GM12878 (cell line): ENCODE measurements around the gene PROB1. TPM values are rescaled to one million over a fixed set of nuclear protein-coding genes. Genes with fewer than 3 reads are reported as not detected.
A peak's percentile ranks its signal among the peaks of the same experiment; 100 is the strongest.

Experiments used
- DPF2 ChIP-seq: fragments of 450-650 bp; IDR thresholded peaks from 2 replicates; pipeline ENCODE4 v1.6.1; 2017; ENCODE audit warnings: mild to moderate bottlenecking
- EP300 ChIP-seq, 2 experiments: fragments of 150-350 bp in 1 of 2; IDR thresholded peaks; 2 replicates each; pipeline ENCODE4 v1.6.1; 2011 to 2012; ENCODE audit warnings: low read depth in 2 of 2, low read length in 2 of 2, borderline replicate concordance in 1 of 2, improper control_type of control experiment in 1 of 2, inconsistent platforms in 1 of 2; ENCODE audit not compliant: control insufficient read depth in 1 of 2
- FOS ChIP-seq: IDR thresholded peaks from 3 replicates; pipeline ENCODE4 v1.6.1; 2011; ENCODE audit warnings: borderline replicate concordance; ENCODE audit not compliant: insufficient read length; ENCODE audit errors: extremely low read depth
- FOXK2 ChIP-seq: fragments of 450-650 bp; IDR thresholded peaks from 2 replicates; pipeline ENCODE4 v1.6.1; 2017; ENCODE audit warnings: mild to moderate bottlenecking, moderate library complexity
- HDGF ChIP-seq: fragments of 450-650 bp; IDR thresholded peaks from 2 replicates; pipeline ENCODE4 v1.6.1; 2016; ENCODE audit warnings: antibody characterized with exemption
- IRF4 ChIP-seq: IDR thresholded peaks from 2 replicates; pipeline ENCODE4 v1.6.1; 2011; ENCODE audit warnings: low read depth, low read length
- JUND ChIP-seq: IDR thresholded peaks from 2 replicates; pipeline ENCODE4 v1.6.1; 2012; ENCODE audit warnings: low read depth, mild to moderate bottlenecking, low read length, improper control_type of control experiment, moderate library complexity
- NFXL1 ChIP-seq: fragments of 450-650 bp; IDR thresholded peaks from 2 replicates; pipeline ENCODE4 v1.6.1; 2017; ENCODE audit warnings: antibody characterized with exemption, mild to moderate bottlenecking, borderline replicate concordance
- NR2C2 ChIP-seq: IDR thresholded peaks from 2 replicates; pipeline ENCODE4 v1.6.1; 2011; ENCODE audit warnings: borderline replicate concordance, low read depth; ENCODE audit not compliant: control insufficient read depth, insufficient read length
- RAD21 ChIP-seq: IDR thresholded peaks from 2 replicates; pipeline ENCODE4 v1.6.1; 2011; ENCODE audit warnings: mild to moderate bottlenecking, low read depth, low read length, moderate library complexity; ENCODE audit not compliant: insufficient read depth
- RAD51 ChIP-seq: fragments of 450-650 bp; IDR thresholded peaks from 2 replicates; pipeline ENCODE4 v1.6.1; 2016; ENCODE audit warnings: moderate library complexity, mild to moderate bottlenecking, inconsistent platforms
- RUNX3 ChIP-seq: IDR thresholded peaks from 2 replicates; pipeline ENCODE4 v1.6.1; 2012; ENCODE audit warnings: low read length, inconsistent platforms
- SIX5 ChIP-seq: IDR thresholded peaks from 2 replicates; pipeline ENCODE4 v1.6.1; 2011; ENCODE audit warnings: mild to moderate bottlenecking, low read depth, low read length, moderate library complexity; ENCODE audit not compliant: severe bottlenecking
- ZNF217 ChIP-seq: fragments of 450-650 bp; IDR thresholded peaks from 2 replicates; pipeline ENCODE4 v1.6.1; 2017; ENCODE audit warnings: antibody characterized with exemption, mild to moderate bottlenecking
- polyA plus RNA-seq, 11 experiments: library from polyadenylated mRNA; depleted of rRNA in 4 of 11; unstranded in 6 of 11; stranded (reverse) in 5 of 11; fragments of >200 nt; fragmentation: Nextera tagmentation in 4 of 11; fragmentation: Illumina TruSeq in 1 of 11; extraction: Ambion mirVana in 4 of 11; extraction: Trizol in 1 of 11; gene quantifications; 1 replicate in 1 of 11; 2 replicates in 10 of 11; pipeline versions ENCODE4 v1.2.1 to v1.2.3, GENCODE V29; 2011 to 2016; ENCODE audit warnings: inconsistent platforms in 2 of 11, missing spikeins in 2 of 11, low read depth in 1 of 11
- total RNA-seq, 4 experiments: library from RNA; depleted of rRNA in 3 of 4; stranded (reverse); fragments of >200 nt in 3 of 4; fragmentation: Illumina TruSeq in 1 of 4; extraction: Trizol in 1 of 4; gene quantifications; 2 replicates each; pipeline versions ENCODE4 v1.2.1 to v1.2.3, GENCODE V29; 2013 to 2021
- TF ChIP-seq, protein P1 (sequence below): fragments of 450-650 bp; conservative IDR thresholded peaks from 2 replicates; pipeline ENCODE4 v1.6.1; 2017; ENCODE audit warnings: mild to moderate bottlenecking, moderate library complexity
- TF ChIP-seq, protein P2 (sequence below): IDR thresholded peaks from 2 replicates; pipeline ENCODE4 v1.6.1; 2012; ENCODE audit warnings: improper control_type of control experiment, low read depth, low read length; ENCODE audit not compliant: insufficient replicate concordance
- TF ChIP-seq, protein P3 (sequence below): fragments of 450-650 bp; IDR thresholded peaks from 2 replicates; pipeline ENCODE4 v1.6.1; 2017; ENCODE audit warnings: antibody characterized with exemption, mild to moderate bottlenecking, moderate library complexity
- TF ChIP-seq, protein P4 (sequence below): fragments of 450-650 bp; IDR thresholded peaks from 2 replicates; pipeline ENCODE4 v1.6.1; 2017; ENCODE audit warnings: low read depth, mild to moderate bottlenecking, moderate library complexity

PROB1 gene
- total and polyA plus RNA-seq, 10 of the 15 experiments (the other 5 are each of a cell fraction or from before 2014, with no cell fraction given), result 0.14 to 8.1 (median 2.9) TPM

DNA sequence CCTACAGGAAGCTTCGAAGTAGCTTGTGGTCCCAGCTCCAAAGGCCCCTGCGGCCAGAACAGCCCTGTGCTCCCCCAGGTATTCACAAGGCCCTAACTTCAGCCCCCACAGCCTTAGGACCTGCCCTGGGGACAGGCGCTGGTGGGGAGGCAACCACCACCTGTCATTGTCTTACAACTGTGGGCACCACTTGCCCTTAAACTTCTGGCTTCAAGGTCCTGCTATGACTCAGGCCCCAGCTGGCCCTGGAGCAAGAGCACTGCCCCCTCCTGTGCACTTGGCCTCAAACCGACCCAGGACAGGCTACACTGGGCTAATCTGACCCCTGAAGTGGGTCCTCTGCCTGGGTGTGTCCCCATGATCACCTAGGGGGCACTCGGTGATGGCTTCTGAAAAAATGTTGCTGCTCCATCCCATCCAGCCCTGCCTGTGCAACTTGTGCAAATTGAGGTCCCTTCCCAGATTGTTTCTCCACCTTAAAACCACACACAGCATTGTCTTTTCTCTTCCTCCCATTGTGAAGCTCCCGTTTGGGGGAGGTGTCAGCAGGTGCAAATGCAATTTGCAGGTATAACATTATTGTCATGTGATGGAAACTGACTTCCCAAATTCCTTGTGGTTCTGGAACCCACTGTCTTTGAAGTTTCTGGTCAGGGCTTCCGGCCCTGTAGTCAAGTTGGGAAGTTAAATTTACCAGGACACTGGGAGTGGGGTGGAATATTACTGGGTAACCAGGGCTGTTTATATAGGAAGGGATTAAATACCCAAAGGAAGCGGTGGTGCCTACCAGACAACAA, 1.1 kb upstream of the PROB1 start (continued):
- TF ChIP-seq JUND (peak; percentile 52; the same call in 1 of the 2 replicates), RAD51 (no peak), FOXK2 (no peak), IRF4 (0 out of 2 replicates have a peak, but pooled peaks have one; percentile 58), NFXL1 (no peak), SIX5 (no peak), FOS (no peak), EP300 (IDR thresholded peaks at IDR 0.05; ENCODE audit: borderline replicate concordance in 1 of 2, control insufficient read depth in 1 of 2, low read depth in 2 of 2, low read length in 2 of 2) (no peak), HDGF (no peak), RUNX3 (no peak), DPF2 (peak; percentile 41; the same call in 1 of the 2 replicates), NR2C2 (no peak), ZNF217 (no peak), RAD21 (no peak)
- TF ChIP-seq, protein P1, sequence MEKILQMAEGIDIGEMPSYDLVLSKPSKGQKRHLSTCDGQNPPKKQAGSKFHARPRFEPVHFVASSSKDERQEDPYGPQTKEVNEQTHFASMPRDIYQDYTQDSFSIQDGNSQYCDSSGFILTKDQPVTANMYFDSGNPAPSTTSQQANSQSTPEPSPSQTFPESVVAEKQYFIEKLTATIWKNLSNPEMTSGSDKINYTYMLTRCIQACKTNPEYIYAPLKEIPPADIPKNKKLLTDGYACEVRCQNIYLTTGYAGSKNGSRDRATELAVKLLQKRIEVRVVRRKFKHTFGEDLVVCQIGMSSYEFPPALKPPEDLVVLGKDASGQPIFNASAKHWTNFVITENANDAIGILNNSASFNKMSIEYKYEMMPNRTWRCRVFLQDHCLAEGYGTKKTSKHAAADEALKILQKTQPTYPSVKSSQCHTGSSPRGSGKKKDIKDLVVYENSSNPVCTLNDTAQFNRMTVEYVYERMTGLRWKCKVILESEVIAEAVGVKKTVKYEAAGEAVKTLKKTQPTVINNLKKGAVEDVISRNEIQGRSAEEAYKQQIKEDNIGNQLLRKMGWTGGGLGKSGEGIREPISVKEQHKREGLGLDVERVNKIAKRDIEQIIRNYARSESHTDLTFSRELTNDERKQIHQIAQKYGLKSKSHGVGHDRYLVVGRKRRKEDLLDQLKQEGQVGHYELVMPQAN, result no peak
- TF ChIP-seq, protein P2, sequence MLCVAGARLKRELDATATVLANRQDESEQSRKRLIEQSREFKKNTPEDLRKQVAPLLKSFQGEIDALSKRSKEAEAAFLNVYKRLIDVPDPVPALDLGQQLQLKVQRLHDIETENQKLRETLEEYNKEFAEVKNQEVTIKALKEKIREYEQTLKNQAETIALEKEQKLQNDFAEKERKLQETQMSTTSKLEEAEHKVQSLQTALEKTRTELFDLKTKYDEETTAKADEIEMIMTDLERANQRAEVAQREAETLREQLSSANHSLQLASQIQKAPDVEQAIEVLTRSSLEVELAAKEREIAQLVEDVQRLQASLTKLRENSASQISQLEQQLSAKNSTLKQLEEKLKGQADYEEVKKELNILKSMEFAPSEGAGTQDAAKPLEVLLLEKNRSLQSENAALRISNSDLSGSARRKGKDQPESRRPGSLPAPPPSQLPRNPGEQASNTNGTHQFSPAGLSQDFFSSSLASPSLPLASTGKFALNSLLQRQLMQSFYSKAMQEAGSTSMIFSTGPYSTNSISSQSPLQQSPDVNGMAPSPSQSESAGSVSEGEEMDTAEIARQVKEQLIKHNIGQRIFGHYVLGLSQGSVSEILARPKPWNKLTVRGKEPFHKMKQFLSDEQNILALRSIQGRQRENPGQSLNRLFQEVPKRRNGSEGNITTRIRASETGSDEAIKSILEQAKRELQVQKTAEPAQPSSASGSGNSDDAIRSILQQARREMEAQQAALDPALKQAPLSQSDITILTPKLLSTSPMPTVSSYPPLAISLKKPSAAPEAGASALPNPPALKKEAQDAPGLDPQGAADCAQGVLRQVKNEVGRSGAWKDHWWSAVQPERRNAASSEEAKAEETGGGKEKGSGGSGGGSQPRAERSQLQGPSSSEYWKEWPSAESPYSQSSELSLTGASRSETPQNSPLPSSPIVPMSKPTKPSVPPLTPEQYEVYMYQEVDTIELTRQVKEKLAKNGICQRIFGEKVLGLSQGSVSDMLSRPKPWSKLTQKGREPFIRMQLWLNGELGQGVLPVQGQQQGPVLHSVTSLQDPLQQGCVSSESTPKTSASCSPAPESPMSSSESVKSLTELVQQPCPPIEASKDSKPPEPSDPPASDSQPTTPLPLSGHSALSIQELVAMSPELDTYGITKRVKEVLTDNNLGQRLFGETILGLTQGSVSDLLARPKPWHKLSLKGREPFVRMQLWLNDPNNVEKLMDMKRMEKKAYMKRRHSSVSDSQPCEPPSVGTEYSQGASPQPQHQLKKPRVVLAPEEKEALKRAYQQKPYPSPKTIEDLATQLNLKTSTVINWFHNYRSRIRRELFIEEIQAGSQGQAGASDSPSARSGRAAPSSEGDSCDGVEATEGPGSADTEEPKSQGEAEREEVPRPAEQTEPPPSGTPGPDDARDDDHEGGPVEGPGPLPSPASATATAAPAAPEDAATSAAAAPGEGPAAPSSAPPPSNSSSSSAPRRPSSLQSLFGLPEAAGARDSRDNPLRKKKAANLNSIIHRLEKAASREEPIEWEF, result no peak
- TF ChIP-seq, protein P3, sequence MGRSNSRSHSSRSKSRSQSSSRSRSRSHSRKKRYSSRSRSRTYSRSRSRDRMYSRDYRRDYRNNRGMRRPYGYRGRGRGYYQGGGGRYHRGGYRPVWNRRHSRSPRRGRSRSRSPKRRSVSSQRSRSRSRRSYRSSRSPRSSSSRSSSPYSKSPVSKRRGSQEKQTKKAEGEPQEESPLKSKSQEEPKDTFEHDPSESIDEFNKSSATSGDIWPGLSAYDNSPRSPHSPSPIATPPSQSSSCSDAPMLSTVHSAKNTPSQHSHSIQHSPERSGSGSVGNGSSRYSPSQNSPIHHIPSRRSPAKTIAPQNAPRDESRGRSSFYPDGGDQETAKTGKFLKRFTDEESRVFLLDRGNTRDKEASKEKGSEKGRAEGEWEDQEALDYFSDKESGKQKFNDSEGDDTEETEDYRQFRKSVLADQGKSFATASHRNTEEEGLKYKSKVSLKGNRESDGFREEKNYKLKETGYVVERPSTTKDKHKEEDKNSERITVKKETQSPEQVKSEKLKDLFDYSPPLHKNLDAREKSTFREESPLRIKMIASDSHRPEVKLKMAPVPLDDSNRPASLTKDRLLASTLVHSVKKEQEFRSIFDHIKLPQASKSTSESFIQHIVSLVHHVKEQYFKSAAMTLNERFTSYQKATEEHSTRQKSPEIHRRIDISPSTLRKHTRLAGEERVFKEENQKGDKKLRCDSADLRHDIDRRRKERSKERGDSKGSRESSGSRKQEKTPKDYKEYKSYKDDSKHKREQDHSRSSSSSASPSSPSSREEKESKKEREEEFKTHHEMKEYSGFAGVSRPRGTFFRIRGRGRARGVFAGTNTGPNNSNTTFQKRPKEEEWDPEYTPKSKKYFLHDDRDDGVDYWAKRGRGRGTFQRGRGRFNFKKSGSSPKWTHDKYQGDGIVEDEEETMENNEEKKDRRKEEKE, result no peak
- TF ChIP-seq, protein P4, sequence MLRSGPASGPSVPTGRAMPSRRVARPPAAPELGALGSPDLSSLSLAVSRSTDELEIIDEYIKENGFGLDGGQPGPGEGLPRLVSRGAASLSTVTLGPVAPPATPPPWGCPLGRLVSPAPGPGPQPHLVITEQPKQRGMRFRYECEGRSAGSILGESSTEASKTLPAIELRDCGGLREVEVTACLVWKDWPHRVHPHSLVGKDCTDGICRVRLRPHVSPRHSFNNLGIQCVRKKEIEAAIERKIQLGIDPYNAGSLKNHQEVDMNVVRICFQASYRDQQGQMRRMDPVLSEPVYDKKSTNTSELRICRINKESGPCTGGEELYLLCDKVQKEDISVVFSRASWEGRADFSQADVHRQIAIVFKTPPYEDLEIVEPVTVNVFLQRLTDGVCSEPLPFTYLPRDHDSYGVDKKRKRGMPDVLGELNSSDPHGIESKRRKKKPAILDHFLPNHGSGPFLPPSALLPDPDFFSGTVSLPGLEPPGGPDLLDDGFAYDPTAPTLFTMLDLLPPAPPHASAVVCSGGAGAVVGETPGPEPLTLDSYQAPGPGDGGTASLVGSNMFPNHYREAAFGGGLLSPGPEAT, result no peak
